Right atrium auricular region (tissue), 2 donors: Measurements from ENCODE around the gene RCN2. TPM values are rescaled to one million over a fixed set of nuclear protein-coding genes. Genes with fewer than 3 reads are reported as not detected.
"Not testable (repeated sequence)": the region's sequence is repeated elsewhere in the genome, so short reads cannot be mapped to it uniquely, and the experiment has no call there.

Source experiments
- DNase-seq: peaks from one replicate; pipeline ENCODE4 v3.0.0-alpha.2; 2019; ENCODE audit warnings: low spot score
- H3K27ac ChIP-seq, 2 donors: fragments of 200-600 bp; sonication (generic); 1 replicate in 1 of 2; 2 replicates in 1 of 2; pipeline ENCODE4 v1.5.1; 2016 to 2019
- H3K27me3 ChIP-seq, 2 donors: fragments of 200-600 bp; sonication (generic); one replicate each; pipeline versions ENCODE4 v1.5.1 to v1.6.0; 2017 to 2019
- H3K36me3 ChIP-seq: fragments of 200-600 bp; sonication (generic); one replicate; pipeline ENCODE4 v1.5.1; 2016
- H3K4me1 ChIP-seq, 2 donors: fragments of 200-600 bp; sonication (generic); one replicate each; pipeline versions ENCODE4 v1.5.1 to v1.6.0; 2017 to 2019
- H3K4me3 ChIP-seq, 2 donors: fragments of 200-600 bp; sonication (generic); 1 replicate in 1 of 2; 2 replicates in 1 of 2; pipeline ENCODE4 v1.5.1; 2017 to 2019; ENCODE audit warnings: mild to moderate bottlenecking in 1 of 2, moderate library complexity in 1 of 2
- H3K9me3 ChIP-seq, 2 donors: fragments of 200-600 bp; sonication (generic); one replicate each; pipeline ENCODE4 v1.5.1; 2019
- total RNA-seq, 2 donors: library from RNA; depleted of rRNA; stranded (reverse); fragments of >200 nt; gene quantifications; one replicate each; pipeline ENCODE4 v1.1.0, GENCODE V29; 2016
- TF ChIP-seq, protein P1 (sequence below), 2 donors: fragments of 200-600 bp; sonication (generic); IDR thresholded peaks; one replicate each; pipeline ENCODE4 v1.5.1; 2019; ENCODE audit warnings: antibody characterized with exemption in 2 of 2

Gene RCN2, protein sequence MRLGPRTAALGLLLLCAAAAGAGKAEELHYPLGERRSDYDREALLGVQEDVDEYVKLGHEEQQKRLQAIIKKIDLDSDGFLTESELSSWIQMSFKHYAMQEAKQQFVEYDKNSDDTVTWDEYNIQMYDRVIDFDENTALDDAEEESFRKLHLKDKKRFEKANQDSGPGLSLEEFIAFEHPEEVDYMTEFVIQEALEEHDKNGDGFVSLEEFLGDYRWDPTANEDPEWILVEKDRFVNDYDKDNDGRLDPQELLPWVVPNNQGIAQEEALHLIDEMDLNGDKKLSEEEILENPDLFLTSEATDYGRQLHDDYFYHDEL
- 10 to 100 TPM; 20.9 to 39.9 TPM for total RNA-seq

DNA sequence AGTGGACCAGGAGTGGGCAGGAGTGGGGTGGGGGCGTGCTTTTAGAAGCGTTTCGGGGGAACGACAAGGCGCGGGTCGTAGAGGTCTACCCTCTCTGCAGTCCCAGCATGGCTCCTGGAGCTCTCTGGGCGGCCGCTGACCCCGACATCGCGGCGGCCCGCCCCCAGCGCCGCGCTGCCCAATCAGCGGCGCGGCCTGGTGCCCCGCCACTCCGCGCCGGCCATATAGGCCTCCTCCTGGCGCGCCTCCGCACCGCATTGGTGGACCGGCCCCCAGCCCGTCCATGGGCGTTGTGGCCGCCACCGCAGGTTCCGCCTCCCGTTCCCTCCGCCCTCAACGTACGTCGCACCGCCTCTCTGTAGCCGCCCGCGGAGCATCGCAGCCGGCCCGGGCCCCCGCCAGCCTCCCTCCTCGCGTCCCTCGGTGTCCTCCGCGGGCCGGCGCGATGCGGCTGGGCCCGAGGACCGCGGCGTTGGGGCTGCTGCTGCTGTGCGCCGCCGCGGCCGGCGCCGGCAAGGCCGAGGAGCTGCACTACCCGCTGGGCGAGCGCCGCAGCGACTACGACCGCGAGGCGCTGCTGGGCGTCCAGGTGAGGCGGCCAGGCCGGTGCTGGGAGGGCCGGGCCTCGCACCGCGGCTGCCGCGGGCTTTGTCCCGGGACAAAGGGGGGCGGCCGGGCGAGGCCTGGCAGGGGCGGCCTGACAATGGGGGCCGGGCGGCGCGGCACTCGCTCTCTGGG is at the start of gene RCN2:
Gene RCN2, plus strand, starts transcription at position 353 of the 738 bp plus-strand sequence. Its CDS starts 93 bp downstream, at position 446.
- TF ChIP-seq, protein P1, sequence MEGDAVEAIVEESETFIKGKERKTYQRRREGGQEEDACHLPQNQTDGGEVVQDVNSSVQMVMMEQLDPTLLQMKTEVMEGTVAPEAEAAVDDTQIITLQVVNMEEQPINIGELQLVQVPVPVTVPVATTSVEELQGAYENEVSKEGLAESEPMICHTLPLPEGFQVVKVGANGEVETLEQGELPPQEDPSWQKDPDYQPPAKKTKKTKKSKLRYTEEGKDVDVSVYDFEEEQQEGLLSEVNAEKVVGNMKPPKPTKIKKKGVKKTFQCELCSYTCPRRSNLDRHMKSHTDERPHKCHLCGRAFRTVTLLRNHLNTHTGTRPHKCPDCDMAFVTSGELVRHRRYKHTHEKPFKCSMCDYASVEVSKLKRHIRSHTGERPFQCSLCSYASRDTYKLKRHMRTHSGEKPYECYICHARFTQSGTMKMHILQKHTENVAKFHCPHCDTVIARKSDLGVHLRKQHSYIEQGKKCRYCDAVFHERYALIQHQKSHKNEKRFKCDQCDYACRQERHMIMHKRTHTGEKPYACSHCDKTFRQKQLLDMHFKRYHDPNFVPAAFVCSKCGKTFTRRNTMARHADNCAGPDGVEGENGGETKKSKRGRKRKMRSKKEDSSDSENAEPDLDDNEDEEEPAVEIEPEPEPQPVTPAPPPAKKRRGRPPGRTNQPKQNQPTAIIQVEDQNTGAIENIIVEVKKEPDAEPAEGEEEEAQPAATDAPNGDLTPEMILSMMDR (IDR thresholded peaks at IDR 0.05) = no peak
- Histone ChIP-seq H3K36me3 (no peaks in the 10 kb centered on the region), H3K4me3 (peak within 1 kb of the TSS; percentile 72 to 80), H3K9me3 (no peaks in the 10 kb centered on the region), H3K27me3 (no peaks in the 10 kb centered on the region), H3K4me1 (peaks cover 0 to 13% of the 10 kb centered on the region in 2 donors), H3K27ac (peak within 1 kb of the TSS; percentile 65 to 72)
- peak; percentile 93 for DNase-seq

DNA sequence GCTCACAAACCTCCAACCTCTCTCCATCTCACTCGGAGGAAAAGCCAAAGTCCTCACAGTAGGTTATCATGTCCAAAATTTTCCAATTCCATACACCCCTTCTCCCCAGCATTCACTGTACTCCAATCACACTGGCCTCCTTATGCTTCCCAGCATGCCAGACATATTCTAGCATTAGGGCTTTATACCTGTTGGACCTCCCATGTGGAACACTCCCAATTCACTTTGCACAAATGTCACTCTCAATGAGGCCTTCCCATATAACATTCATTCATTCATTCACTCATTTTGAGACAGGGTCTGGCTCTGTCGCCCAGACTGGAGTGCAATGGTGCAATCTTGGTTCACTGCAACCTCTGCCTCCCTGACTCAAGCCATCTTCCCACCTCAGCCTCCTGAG is 46.3 kb upstream of the RCN2 start:
- Histone ChIP-seq H3K27ac (no peak overlapping the region), H3K27me3 (no peaks in the 10 kb centered on the region), H3K4me1 (no peaks in the 10 kb centered on the region), H3K36me3 (peaks cover 9% of the 10 kb centered on the region), H3K9me3 (no peaks in the 10 kb centered on the region), H3K4me3 (no peak overlapping the region)
- TF ChIP-seq, protein P1 (IDR thresholded peaks at IDR 0.05) = no peak
- DNase-seq = no peak

DNA sequence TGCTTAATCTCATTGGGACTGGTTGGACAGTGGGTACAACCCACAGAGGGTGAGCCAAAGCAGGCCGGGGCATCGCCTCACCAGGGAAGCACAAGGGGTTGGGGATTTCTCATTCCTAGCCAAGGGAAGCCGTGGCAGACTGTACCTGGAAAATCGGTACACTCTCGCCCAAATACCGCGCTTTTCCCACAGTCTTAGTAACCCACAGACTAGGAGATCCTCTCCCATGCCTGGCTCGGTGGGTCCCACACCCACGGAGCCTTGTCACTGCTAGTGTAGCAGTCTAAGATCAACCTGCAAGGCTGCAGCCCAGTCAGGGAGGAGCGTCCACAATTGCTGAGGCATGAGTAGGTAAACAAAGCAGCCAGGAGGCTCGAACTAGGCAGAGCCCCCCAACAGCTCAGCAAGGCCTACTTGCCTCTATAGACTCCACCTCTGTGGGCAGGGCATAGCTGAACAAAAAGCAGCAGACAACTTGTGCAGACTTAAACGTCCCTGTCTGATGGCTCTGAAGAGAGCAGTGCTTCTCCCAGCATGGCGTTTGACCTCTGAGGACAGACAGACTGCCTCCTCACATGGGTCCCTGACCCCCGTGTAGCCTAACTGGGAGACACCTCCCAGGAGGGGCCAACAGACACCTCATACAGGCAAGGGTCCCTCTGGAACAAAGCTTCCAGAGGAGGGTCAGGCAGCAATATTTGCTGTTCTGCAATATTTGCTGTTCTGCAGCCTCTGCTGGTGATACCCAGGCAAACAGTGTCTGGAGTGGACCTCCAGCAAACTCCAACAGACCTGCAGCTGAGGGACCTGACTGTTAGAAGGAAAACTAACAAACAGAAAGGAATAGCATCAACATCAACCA is 44.0 kb upstream of the RCN2 start:
- H3K4me1 ChIP-seq, DNase-seq, H3K27me3 ChIP-seq: not testable (repeated sequence)

DNA sequence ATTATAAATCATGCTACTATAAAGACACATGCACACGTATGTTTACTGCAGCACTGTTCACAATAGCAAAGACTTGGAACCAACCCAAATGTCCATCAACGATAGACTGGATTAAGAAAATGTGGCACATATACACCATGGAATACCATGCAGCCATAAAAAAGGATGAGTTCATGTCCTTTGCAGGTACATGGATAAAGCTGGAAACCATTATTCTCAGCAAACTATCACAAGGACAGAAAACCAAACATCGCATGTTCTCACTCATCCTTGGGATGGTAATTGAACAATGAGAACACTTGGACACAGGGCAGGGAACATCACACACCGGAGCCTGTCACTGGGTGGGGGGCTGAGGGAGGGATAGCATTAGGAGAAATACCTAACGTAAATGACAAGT is 38.7 kb upstream of the RCN2 start:
- H3K36me3 ChIP-seq, H3K27me3 ChIP-seq, H3K4me3 ChIP-seq, H3K27ac ChIP-seq, DNase-seq, H3K4me1 ChIP-seq, H3K9me3 ChIP-seq: not testable (repeated sequence)

More for the DNA sequence above, 44.0 kb upstream of the RCN2 start:
- H3K9me3 ChIP-seq, H3K36me3 ChIP-seq, H3K4me3 ChIP-seq, H3K27ac ChIP-seq: not testable (repeated sequence)

DNA sequence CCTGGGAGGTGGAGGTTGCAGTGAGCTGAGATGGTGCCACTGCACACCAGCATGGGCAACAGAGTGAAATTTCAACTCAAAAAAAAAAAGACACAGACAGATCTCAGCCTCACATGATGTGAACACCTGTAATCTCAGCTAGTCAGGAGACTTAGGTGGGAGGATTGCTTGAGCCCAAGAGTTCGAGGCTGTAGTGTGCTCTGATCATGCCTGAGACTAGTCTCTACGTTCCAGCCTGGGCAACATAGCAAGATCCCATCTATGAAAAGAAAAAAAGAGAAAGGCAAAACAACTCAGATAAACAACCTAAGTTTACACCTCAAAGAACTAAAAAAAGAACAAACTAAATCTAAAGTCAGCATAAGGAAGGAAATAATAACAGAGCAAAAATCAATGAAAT is 37.4 kb upstream of the RCN2 start:
- no peak for DNase-seq
- Histone ChIP-seq H3K4me1 (no peaks in the 10 kb centered on the region), H3K27ac (no peak overlapping the region), H3K36me3 (no peaks in the 10 kb centered on the region), H3K27me3 (no peaks in the 10 kb centered on the region), H3K9me3 (no peaks in the 10 kb centered on the region), H3K4me3 (no peak overlapping the region)
- TF ChIP-seq, protein P1 (IDR thresholded peaks at IDR 0.05) = no peak

DNA sequence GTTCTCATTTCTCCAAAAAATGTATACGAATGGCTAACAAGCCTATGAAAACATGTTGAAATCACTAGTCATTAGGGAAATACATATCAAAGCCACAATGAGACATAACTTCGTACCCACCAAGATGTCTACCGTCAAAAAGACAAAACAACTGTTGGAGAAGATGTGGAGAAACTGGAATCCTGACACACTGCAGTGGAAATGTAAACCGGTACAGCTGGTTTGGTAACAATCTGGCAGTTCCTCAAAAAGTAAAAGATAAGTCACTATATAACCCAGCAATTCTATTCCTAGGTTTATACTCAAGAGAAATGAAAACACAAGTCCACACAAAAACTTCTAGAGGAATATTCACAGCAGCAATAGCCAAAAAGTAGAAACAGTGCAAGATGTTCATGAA is 33.4 kb upstream of the RCN2 start:
- H3K4me3 ChIP-seq = no peak overlapping the region
- no peak for DNase-seq
- H3K27me3 ChIP-seq = no peaks in the 10 kb centered on the region
- no peak overlapping the region for H3K27ac ChIP-seq
- H3K9me3 ChIP-seq = no peaks in the 10 kb centered on the region
- peaks cover 0 to 2% of the 10 kb centered on the region in 2 donors for H3K4me1 ChIP-seq
- no peaks in the 10 kb centered on the region for H3K36me3 ChIP-seq
- TF ChIP-seq, protein P1 (IDR thresholded peaks at IDR 0.05) = no peak

DNA sequence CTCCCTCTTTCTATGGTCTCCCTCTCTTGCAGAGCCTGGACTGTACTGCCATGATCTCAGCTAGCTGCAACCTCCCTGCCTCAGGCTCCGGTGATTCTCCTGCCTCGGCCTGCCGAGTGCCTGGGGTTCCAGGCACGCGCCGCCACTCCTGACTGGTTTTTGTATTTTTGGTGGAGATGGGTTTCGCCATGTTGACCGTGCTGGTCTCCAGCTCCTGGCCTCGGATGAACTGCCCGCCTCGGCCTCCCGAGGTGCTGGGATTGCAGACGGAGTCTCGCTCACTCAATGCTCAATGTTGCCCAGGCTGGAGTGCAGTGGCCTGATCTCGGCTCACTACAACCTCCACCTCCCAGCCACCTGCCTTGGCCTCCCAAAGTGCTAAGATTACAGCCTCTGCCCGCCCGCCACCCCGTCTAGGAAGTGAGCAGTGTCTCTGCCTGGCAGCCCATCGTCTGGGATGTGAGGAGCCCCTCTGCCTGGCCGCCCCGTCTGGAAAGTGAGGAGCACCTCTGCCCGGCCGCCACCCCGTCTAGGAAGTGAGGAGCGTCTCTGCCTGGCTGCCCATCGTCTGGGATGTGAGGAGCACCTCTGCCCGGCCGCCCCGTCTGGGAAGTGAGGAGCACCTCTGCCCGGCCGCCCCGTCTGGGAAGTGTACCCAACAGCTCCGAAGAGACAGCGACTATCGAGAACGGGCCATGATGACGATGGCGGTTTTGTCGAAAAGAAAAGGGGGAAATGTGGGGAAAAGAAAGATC is 32.2 kb upstream of the RCN2 start:
- not testable (repeated sequence) for H3K36me3 ChIP-seq, H3K9me3 ChIP-seq, DNase-seq, H3K27me3 ChIP-seq, H3K4me3 ChIP-seq, H3K27ac ChIP-seq
- peaks cover 0 to 14% of the 10 kb centered on the region in 2 donors for H3K4me1 ChIP-seq

DNA sequence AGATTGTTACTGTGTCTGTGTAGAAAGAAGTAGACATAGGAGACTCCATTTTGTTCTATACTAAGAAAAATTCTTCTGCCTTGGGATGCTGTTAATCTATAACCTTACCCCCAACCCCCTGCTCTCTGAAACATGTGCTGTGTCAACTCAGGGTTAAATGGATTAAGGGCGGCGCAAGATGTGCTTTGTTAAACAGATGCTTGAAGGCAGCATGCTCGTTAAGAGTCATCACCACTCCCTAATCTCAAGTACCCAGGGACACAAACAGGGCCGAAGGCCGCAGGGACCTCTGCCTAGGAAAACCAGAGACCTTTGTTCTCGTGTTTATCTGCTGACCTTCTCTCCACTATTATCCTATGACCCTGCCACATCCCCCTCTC is 31.6 kb upstream of the RCN2 start:
- not testable (repeated sequence) for H3K36me3 ChIP-seq, H3K9me3 ChIP-seq, H3K4me3 ChIP-seq, DNase-seq, H3K27me3 ChIP-seq, H3K27ac ChIP-seq
- peaks cover 0 to 17% of the 10 kb centered on the region in 2 donors for H3K4me1 ChIP-seq
